ENCODE measurements around the gene ZNFX1.

ZNFX1 gene

DNA sequence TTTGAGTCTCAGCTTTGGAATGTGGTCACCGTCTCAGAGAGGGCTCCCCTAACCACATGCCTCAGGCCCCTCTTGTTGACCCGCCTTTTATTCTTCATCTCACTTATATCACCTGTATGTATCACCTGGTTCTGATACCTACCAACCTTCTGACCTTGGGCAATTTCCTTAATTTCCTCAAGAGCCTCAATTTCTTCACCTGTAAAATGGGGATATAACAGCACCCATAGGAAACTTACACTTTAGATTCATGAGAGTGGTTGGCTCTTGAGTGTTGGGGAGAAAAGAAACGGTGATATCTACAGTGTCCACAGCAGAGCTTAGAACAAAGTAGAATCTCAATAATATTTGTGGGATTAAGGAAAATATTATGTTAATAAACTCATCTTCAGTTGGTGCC is 62.6 kb downstream of the ZNFX1 start:
- no peak for TF ChIP-seq ZFX (IDR thresholded peaks at IDR 0.05)
- TF ChIP-seq, protein P1, sequence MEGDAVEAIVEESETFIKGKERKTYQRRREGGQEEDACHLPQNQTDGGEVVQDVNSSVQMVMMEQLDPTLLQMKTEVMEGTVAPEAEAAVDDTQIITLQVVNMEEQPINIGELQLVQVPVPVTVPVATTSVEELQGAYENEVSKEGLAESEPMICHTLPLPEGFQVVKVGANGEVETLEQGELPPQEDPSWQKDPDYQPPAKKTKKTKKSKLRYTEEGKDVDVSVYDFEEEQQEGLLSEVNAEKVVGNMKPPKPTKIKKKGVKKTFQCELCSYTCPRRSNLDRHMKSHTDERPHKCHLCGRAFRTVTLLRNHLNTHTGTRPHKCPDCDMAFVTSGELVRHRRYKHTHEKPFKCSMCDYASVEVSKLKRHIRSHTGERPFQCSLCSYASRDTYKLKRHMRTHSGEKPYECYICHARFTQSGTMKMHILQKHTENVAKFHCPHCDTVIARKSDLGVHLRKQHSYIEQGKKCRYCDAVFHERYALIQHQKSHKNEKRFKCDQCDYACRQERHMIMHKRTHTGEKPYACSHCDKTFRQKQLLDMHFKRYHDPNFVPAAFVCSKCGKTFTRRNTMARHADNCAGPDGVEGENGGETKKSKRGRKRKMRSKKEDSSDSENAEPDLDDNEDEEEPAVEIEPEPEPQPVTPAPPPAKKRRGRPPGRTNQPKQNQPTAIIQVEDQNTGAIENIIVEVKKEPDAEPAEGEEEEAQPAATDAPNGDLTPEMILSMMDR (conservative IDR thresholded peaks at IDR 0.05) = no peak
- no peak overlapping the region for H3K27ac ChIP-seq

DNA sequence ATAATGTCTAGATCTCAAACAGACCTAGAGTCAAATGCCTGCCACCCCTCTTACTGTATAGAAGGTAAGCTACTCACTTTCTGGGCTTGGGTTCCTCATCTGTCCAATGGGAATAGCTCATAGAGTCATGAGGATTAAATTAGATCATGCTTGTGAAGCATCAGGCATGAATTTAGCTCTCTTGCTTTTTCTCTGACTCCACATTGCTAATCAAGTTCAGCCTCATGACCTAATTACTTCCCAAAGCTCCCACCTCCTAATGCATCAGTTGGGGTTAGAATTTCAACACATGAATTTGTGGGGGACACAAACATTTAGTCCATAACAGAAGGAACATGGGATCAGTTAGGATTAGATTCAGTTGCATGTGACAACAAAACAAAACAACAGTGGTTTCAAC is 63.3 kb downstream of the ZNFX1 start:
- no peak for TF ChIP-seq ZFX (IDR thresholded peaks at IDR 0.05)
- TF ChIP-seq, protein P1 (conservative IDR thresholded peaks at IDR 0.05) = no peak
- no peak overlapping the region for H3K27ac ChIP-seq

DNA sequence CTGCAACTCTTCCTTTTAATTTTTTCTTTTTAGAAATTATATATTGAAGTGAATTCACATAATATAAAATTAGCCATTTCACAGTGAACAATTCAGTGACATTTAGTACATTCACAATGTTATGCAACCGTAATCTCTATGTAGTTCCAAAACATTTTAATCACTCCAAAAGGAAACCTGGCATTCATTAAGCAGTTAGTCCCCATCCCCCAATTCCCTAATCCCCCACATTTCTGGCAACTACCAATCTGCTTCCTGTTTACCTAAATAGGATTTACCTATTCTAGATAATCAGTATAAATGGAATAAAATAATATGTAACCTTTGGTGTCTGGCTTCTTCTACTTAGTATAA is 67.1 kb downstream of the ZNFX1 start:
- TF ChIP-seq ZFX (IDR thresholded peaks at IDR 0.05) = no peak
- TF ChIP-seq, protein P1 (conservative IDR thresholded peaks at IDR 0.05) = no peak
- H3K27ac ChIP-seq = no peak overlapping the region

DNA sequence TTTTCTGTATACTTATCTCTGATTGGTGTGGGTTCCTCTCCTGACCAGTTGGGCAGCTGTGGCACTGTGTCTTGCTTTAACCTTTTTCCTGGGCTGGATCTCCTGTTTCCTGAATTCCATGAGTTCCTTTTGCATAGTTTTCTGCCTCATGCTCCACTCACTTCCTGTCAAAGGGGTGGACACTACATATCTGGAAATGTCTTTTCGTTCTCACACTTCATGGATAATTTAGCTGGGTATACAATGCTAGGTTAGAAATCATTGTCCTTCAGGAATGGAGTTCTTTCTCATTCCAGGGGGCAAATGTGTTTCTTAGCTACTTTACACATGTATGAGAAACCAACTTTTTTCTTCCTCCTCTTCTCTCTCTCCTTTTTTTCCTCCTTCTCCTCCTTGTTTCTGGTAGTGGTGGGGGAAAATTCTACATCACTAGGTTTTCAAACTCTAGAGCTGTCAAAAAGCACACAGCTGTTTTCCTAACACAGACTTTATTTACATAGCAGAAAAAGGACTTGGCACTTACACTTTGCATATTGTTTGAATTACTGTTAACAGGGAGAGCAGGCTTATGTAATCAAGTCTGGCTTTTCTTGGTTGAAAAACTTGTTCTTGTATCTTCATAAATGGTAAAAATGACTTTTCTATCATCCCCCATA is 67.6 kb downstream of the ZNFX1 start:
- TF ChIP-seq, protein P1 (conservative IDR thresholded peaks at IDR 0.05) = no peak
- no peak for TF ChIP-seq ZFX (IDR thresholded peaks at IDR 0.05)
- no peak overlapping the region for H3K27ac ChIP-seq

DNA sequence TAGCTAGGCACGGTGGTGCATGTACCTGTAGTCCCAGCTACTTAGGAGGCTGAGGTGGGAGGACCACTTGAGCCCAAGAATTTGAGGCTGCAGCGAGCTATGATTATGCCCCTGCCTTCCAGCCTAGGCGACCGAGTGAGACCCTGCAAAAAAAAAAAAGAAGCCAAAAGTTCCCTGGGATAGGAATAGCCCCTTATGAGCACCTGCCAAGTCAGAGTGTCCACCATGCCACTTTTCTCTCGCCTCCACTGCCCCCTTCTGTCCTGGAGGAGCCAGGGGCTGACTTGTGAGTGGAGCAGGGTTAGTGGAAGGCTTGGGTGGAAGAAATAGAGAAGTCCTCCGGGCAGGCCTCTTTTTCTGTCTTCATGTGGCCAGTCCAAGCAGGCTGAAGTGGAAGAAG is 70.8 kb downstream of the ZNFX1 start:
- no peak for TF ChIP-seq ZFX (IDR thresholded peaks at IDR 0.05)
- TF ChIP-seq, protein P1 (conservative IDR thresholded peaks at IDR 0.05) = no peak
- H3K27ac ChIP-seq = no peak overlapping the region

DNA sequence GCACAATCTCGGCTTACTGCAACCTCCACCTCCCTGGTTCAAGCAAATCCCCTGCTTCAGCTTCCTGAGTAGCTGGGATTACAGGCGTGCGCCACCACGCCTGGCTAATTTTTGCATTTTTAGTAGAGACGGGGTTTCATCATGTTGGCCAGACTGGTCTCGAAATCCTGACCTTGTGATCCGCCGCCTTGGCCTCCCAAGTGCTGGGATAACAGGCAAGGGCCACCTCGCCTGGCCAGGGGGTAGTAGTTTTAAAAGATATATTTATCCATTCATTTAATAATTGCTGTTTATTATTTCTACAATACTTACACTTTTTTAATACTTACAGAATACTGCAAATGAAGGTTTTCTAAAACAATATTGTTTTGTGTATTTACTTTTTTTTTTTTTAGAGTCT is 74.1 kb downstream of the ZNFX1 start:
- TF ChIP-seq, protein P1 (conservative IDR thresholded peaks at IDR 0.05) = no peak
- no peak for TF ChIP-seq ZFX (IDR thresholded peaks at IDR 0.05)

DNA sequence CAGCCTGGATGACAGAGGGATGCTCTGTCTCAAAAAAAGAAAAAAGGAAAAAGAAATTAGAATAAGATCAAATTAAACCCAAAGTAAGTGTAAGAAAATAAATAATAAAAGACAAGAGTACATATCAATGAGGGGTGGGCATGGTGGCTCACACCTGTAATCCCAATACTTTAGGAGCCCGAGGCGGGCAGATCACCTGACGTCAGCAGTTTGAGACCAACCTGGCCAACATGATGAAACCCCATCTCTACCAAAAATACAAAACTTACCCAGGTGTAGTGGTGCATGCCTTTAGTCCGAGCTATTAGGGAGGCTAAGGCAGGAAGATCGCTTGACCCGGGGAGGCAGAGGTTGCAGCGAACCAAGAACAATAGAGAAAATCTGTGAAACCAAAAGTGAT is 74.8 kb downstream of the ZNFX1 start:
- no peak overlapping the region for H3K27ac ChIP-seq
- no peak for TF ChIP-seq ZFX (IDR thresholded peaks at IDR 0.05)
- TF ChIP-seq, protein P1 (conservative IDR thresholded peaks at IDR 0.05) = no peak

More for the DNA sequence above, 74.1 kb downstream of the ZNFX1 start:
- H3K27ac ChIP-seq = no peak overlapping the region
